Measurements from ENCODE around the gene ZMYND8.
"Not testable (repeated sequence)": the region's sequence is repeated elsewhere in the genome, so short reads cannot be mapped to it uniquely, and the experiment has no call there.

ZMYND8 gene

DNA sequence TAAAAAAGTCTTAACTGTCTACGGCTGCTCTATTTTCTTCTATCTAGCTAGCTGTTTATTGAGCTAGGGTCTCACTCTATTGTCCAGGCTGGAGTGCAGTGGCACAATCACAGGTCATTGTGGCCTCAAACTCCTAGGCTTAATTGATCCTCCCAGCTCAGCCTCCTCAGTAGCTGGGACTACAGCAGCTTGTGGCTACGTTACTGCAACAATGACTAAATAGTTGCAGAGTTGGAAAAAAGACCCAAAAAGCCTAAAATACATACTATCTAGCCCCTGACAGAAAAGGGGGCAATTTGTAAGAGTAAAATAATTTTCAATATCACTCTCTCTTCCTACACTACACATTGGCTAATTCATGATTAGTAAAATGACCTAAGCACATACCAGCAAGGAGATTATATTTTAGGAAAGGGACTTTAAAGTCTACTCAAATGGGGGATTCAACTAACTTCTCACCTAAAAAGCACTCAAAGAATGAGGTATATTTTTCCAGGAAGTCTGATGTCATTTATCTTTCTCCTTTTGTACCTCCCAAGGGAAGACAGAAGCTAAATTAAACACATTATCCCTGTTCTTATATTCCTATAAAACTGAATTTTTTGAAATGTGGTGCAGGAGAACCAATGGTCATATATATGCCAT, 82.8 kb downstream of the ZMYND8 start:
- no peak for FAIRE-seq
- no peak for DNase-seq (ENCODE audit: extremely low spot score, insufficient read length, low read depth)

DNA sequence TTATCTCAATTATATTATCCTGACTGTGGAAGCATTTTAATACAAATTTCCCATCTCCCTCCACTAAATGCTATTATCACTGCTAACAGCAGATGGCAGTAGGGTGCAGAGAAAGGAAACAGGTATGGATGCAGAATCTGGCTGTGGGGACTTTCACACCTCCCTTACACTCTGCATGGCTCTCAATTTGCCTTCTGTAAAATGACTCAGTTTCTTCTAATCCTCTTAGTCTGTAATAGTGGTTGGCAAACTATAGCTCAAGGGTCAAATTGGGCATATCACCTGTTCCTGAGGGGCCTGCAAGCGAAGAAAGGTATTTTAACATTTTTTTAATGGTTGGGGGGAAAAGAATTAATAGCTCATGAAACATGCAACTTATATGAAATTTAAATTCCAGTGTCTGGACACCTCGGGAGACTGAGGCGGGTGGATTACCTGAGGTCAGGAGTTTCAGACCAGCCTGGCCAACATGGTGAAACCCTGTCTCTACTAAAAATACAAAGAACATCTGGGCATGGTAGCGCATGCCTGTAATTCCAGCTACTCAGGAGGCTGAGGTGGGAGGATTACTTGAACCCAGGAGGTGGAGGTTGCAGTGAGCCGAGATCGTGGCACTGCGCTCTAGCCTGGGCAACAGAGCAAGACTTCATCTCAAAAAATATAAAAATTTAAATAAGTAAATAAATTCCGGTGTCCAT, 83.5 kb downstream of the ZMYND8 start:
- peak; percentile 83 for FAIRE-seq
- peak; percentile 33 for DNase-seq (ENCODE audit: extremely low spot score, insufficient read length, low read depth)

DNA sequence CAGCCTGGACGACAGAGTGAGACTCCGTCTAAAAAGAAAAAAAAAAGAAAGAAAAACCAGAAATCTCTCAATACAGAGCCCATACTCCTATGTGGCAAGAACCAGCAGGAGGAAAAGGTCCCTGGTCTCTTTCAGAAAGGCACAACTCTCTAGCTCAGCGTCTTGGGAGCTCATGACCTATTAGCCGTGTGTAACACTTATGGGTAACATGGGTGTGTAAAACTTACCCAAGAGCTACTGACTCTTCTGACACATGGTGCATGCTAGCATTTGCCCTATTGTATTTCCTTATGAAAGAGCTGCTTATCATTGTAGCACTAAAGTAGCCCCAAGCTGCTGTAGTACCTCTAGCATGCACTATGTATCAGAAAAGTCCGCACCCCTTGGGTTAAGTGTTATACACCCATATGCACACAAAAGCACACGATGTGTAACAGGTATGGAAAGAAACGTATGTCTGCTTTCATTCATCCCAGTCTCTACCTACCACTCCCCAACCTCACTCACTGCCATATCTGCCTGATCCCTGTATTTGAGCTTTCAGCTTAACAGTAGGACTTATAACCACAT, 85.4 kb downstream of the ZMYND8 start:
- DNase-seq (ENCODE audit: extremely low spot score, insufficient read length, low read depth) (no peak), FAIRE-seq (no peak)

DNA sequence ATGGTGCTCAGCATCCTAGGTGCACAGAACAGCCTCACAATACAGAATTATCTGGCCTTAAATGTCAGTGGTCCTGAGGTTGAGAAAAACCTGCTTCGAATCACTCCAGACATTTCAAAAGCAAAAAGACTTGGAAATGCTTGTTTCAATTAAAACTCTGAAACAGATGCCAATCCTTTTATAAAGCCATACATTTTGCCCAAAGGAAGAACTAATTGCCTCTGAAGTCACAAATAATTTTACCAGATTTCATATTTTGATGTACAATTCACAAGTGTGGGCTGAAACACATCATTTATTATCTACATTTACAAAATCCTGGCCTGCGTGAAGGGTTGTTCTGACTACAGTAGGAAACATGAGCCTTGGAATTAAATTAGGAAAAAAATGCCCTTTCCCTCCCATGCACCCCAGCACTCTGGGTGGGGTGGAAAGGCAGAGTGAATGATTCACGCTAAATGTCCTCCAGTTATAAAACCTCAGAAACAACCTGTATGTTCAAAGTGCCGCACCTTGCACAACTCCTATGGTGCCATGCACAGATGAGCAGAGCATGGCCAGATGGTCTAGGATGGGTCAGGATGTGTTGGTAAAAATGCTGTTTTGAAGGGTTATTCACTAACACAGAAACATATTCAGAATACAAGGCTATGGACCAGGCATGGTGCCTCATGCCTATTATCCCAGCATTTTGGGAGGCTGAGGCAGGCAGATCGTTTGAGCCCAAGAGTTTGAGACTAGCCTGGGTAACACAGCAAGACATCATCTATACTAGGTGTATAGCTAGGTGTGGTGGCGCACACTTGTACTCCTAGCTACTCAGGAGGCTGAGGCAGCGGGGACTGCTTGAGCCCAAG, 87.0 kb downstream of the ZMYND8 start:
- no peak for FAIRE-seq
- no peak for DNase-seq (ENCODE audit: extremely low spot score, insufficient read length, low read depth)

DNA sequence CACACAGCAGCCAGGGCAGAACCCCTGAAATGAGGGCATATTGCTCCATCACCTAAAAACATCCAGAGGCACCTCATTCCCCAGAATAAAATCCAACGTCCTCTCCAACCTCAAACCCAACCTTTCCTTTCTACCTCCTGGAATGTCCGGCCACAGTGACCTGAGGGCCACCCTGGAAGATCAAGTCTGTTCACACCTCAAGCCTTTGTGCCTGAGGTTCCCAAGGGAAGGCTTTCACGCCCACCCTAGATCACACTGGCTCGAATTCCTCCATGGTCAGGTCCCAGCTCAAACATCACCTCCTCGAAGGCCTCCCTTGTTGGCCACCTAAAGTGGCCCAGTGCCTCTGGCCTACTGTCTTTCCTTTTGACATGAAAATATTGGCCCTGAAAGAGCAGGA, 88.9 kb downstream of the ZMYND8 start:
- DNase-seq (ENCODE audit: extremely low spot score, insufficient read length, low read depth) (no peak), FAIRE-seq (no peak)

DNA sequence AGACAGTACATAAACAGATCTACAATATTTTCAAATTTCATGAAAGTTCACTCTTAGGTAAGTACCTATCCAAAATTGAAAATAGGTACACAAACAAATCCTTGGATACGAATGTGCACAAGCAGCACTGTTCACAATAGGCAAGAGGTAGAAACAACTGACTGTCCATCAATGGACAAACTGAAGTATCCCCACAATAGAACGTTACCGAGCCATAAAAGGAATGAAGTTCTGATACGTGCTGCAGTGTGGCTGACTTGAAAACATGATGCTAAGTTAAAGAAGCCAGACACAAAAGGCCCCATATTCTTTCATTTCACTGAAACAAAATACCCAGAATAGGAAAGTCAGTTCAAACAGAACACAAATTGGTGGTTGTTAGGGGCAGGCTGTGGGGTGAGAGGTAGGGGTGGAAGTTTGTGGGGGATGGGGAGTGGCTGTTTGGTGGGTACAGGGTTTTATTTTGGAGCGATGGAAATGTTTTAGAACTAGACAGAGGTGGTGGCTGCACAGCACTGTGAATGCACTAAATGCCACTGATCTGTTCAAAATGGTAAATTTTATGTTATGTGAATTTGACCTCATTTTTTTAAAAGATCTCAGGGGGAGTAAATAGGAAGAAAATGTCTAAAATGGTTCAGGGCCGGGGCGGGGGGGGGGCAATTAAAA, 89.5 kb downstream of the ZMYND8 start:
- DNase-seq (ENCODE audit: extremely low spot score, insufficient read length, low read depth) (no peak), FAIRE-seq (no peak)

DNA sequence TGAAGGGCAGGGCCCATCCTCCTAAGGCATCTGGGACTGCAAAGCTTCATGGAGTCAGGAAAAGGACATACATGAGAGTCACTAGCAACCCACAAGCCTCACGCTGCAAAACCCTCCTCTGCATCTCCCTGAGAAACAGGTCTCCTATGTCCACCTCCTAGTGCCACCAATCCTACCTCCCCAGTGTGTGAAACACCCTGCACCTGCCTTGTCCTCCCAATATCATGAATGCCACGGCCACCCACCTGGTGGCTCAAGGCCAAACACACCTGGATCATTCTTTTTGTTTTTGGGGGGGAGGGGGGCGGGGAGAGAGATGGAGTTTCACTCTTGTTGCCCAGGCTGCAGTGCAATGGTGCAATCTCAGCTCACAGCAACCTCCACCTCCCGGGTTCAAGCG, 90.5 kb downstream of the ZMYND8 start:
- FAIRE-seq (no peak), DNase-seq (ENCODE audit: extremely low spot score, insufficient read length, low read depth) (no peak)

DNA sequence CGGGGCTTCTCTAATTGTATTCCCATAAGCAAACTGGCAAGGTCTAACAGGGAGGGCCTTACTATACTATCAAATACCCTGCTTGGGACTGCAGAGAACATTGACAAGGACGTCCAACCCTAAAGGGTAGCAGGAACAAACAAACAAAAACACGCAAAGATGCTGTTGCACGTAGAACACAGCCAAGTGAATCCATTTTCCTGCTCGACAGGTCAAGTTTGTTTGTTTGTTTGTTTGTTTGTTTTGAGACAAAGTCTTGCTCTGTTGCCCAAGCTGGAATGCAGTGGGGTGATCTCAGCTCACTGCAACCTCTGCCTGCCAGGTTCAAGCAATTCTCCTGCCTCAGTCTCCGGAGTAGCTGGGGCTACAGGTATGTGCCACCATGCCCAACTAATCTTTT, 91.3 kb downstream of the ZMYND8 start:
- no peak for FAIRE-seq
- DNase-seq (ENCODE audit: extremely low spot score, insufficient read length, low read depth): no peak

DNA sequence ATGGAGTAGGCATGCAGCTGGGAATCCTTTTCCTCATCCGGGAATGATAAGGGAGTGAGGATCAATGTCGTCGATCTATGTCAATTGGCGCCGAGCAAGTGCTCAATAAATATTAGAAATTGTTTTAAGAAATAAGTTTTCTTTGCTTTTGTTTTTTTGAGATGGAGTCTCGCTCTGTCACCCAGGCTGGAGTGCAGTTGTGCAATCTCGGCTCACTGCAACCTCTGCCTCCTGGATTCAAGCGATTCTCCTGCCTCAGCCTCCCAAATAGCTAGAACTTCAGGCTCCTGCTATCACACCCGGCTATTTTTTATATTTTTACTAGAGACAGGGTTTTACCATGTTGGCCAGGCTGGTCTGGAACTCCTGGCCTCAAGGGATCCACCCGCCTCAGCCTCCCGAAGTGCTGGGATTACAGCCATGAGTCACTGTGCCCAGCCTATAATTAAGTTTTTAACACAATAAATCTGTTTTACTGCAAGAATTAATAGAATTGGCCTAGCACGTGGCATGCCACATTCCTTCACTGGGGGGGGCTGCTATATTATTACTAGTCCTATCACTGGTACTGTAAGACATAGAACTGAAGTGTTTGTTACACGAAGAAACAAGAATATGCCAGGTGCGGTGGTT, 92.2 kb downstream of the ZMYND8 start:
- DNase-seq (ENCODE audit: extremely low spot score, insufficient read length, low read depth); FAIRE-seq: not testable (repeated sequence)

DNA sequence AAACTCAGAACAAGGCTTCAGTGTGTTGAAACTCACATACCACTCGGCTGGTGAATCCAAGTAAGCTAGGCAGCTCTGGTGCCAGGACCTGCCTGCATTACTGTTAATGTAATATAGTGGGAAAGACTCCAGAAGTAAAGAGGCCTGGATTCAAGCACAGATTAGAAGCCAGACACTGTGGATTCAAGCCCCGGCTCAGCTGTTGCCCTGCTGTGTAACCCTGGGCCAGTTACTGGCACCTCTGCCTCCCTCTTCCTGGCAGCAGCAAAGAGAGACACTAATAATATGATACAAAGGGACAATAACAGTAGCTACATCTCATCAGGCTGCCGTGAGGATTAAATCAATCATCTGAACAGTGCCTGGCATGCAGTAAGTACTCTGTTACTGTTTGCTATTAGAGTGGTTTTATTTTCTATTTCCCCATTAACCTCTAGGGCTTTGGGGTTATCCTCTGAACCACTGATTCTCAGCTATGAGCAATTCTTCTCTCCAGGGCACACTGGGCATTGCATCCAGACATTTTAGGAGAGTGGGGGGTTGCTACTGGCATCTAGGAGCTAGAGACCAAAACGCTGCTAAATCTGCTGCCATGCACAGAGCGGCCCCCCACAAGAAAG, 92.9 kb downstream of the ZMYND8 start:
- peak; percentile 51 for FAIRE-seq
- no peak for DNase-seq (ENCODE audit: extremely low spot score, insufficient read length, low read depth)

DNA sequence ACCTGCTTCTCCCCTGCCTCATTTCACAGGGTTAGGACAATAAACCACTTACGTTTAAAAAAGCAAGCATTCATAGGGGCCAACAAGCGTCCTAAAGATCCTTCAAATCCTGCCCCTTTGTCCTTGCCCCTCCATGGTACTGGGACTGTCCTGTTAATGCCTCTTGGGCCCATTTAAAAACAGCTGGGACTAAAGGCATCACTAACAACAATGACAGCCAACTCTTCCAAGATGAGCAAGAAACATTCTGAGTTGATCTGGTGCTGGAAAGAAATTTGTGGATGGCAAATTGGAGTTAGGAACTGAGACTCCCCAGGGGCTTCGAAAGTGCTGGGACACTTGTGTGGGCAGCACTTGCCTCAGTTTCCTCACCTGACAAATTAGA, 93.4 kb downstream of the ZMYND8 start:
- DNase-seq (ENCODE audit: extremely low spot score, insufficient read length, low read depth): no peak
- FAIRE-seq: no peak

DNA sequence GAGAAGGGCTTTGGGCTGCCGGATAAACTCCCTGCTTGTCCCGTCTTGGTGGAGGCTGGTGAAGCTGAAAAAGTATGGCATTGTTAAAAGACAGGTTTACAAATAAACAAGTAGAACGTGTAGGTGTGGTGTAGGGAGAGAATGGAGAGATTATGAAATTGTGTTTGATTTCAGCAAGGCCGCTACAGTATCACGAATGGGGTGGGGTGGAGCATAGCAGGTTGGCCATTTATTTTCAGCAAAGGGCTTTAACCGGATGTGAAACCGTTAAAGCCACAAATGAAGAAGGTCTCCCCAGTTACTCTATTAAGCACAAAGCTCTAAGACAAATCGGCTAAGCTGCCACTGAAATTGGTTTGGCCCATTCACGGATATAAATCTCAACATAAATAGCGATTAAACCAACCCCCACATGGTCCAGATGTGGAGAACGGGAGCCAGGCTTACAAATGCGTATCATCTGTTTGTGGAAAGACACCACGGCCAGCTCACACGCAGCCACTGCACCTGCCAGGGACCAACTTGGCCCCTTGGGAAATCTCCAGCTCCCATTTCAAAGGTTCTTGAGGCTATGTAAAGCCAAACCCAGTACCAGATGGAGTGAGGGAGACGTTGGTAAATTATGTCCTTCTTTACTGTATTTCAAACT, 94.0 kb downstream of the ZMYND8 start:
- DNase-seq (ENCODE audit: extremely low spot score, insufficient read length, low read depth) (peak; percentile 43), FAIRE-seq (peak; percentile 83)

DNA sequence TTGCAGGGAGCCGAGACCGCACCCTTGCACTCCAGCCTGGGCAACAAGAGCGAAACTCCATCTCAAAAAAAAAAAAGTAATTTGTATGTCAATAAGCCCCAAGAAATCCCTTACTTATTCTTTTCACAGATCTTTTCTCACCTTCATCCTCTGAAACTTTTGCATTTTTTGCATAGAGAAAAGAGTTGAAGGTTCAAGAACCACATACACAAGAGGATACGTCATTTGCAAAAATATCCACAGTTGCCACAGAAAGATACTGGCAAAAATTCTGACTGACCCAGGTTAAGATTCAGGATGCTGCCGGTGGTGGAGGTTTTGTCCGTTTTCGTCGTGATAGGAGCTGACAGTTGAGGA, 94.5 kb downstream of the ZMYND8 start:
- FAIRE-seq: no peak

DNA sequence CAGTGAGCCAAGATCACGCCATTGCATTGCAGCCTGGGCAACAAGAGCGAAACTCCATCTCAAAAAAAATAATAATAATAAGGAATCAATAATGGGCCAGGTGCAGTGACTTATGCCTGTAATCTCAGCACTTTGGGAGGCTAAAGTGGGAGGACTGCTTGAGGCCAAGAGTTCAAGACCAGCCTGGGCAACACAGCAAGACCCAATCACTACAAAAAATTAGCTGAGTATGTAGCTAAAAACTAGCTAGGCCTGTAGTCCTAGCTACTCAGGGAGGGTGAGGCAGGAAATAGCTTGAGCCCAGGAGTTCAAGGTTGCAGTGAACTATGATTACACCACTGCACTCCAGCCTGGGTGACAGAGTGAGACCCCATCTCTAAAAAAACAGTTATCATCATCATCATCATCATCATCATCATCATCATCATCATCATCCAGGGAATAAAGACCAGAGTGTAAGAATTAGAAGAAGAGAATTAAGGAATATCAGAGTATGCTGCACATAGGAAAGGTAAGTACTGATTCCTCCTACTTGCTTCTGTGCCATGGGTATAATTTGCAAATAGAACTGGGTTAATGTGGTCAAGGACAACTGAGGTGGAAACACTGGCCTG, 95.2 kb downstream of the ZMYND8 start:
- DNase-seq (ENCODE audit: extremely low spot score, insufficient read length, low read depth); FAIRE-seq: not testable (repeated sequence)

More for the DNA sequence above, 94.5 kb downstream of the ZMYND8 start:
- DNase-seq (ENCODE audit: extremely low spot score, insufficient read length, low read depth): no peak

DNA sequence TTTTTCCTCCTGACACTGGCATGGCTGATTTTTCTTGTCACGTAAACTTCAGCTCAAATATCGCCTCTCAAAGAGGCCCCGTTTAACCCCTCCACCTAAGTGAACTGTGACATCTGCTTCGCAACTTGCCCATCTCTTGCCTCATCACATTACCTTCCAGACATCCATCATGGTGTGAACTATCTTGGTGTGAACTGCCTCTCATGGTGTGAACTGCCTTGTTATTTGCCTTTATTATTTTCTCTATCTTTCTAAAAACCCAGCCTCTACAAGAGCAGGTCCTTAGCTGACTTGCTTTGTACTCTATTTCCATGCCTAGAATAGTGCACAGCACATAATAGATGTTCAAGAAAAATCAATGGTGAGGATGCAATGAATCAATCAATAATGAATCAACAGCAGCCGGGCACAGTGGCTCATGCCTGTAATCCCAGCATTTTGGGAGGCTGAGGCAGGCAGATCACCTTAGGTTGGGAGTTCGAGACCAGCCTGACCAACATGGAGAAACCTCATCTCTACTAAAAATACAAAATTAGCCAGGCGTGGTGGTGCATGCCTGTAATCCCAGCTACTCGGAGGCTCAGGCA, 95.9 kb downstream of the ZMYND8 start:
- not testable (repeated sequence) for DNase-seq (ENCODE audit: extremely low spot score, insufficient read length, low read depth); FAIRE-seq

DNA sequence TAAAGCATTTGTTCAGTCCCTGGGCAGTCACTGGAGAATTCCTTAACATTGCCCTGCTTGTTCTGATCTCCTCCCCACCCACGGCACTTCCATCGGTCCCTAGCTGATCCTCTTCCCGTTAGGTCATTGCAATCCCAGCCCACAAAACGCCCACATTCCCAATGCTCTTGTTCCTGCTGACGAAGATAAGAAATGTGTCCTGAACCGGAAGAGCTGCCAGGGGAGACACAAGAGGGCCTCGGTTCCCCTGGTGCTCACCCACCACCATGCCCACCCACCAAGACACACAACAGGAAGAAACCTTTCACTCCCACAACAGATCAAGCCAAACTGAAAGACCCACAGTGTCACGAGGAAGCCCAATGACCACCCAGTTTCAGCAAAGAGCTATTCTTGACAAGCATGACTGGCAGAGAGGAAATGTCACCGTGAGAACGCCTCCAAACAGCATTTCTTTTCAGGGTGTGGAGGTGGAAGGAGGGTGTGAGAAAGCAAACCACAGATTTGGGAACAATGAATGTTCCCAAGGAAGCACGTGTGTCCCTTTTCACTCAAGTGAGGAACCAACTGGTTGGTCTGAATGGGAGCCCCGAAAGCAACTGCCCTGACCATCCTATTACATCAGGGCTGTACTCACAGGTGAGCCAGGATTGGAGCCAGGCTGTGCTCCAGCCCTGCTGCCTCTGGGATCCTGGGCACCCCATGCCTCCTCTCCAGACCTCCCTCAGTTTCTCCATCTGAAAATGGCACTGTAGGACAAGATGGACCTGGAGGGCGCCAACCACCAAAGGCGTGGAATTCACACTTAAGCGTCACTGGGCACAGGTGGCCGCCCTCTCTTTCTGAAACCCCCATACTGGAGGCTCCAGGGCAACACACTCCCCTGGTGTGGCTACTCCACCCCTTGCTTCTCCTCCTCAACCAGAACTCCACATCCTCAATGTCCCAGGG, 97.5 kb downstream of the ZMYND8 start:
- FAIRE-seq (peak; percentile 90), DNase-seq (ENCODE audit: extremely low spot score, insufficient read length, low read depth) (peak; percentile 17)

DNA sequence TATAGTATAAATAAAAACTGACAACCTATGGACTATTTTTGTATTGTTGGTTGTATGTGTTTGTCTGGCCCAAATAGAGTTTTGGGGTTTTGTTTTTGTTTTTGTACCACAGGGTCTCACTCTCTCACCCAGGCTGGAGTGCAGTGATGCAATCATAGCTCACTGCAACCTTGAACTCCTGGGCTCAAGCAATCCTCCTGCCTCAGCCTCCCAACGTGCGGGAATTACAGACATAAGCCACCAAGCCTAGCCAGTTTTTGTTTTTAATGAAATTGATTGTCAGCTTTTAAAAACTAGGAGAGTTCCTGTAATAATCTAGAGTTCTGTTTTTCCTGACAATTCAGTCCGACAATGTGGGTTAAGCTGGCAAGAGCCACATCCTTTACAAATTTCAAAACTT, 98.7 kb downstream of the ZMYND8 start:
- DNase-seq (ENCODE audit: extremely low spot score, insufficient read length, low read depth) (no peak), FAIRE-seq (no peak)

Measured in GM18507 (cell line).